H9 (cell line): Measurements from ENCODE around the gene OXSM. TPM values are rescaled to one million over a fixed set of nuclear protein-coding genes. Genes with fewer than 3 reads are reported as not detected.

Source experiments
- DNase-seq: peaks from one replicate; pipeline ENCODE4 v3.0.0-alpha.2; 2017
- H2AFZ ChIP-seq: one replicate; pipeline ENCODE4 v1.6.1; 2013; ENCODE audit warnings: mild to moderate bottlenecking, low read length, control low read depth, moderate library complexity
- H2AK5ac ChIP-seq: 2 replicates; pipeline ENCODE4 v1.6.1; 2013; ENCODE audit warnings: low read length, control low read depth, mixed read lengths; ENCODE audit not compliant: insufficient read length
- H2BK120ac ChIP-seq: one replicate; pipeline ENCODE4 v1.6.1; 2013; ENCODE audit warnings: low read depth, mild to moderate bottlenecking, low read length, control low read depth, inconsistent platforms; ENCODE audit not compliant: poor library complexity, severe bottlenecking
- H2BK12ac ChIP-seq: 2 replicates; pipeline ENCODE4 v1.6.1; 2013; ENCODE audit warnings: low read length, control low read depth, mixed read lengths, low read depth; ENCODE audit not compliant: insufficient read length
- H2BK15ac ChIP-seq: 2 replicates; pipeline ENCODE4 v1.6.1; 2013; ENCODE audit warnings: low read depth, low read length, control low read depth
- H2BK20ac ChIP-seq: one replicate; pipeline ENCODE4 v1.6.1; 2013; ENCODE audit warnings: low read depth, mild to moderate bottlenecking, low read length, control low read depth, inconsistent platforms; ENCODE audit not compliant: poor library complexity, severe bottlenecking
- H2BK5ac ChIP-seq: 2 replicates; pipeline ENCODE4 v1.6.1; 2013; ENCODE audit warnings: low read length, control low read depth, mixed read lengths; ENCODE audit not compliant: insufficient read length
- H3K14ac ChIP-seq: 2 replicates; pipeline ENCODE4 v1.6.1; 2013; ENCODE audit warnings: low read length, control low read depth; ENCODE audit not compliant: insufficient read depth
- H3K18ac ChIP-seq: 2 replicates; pipeline ENCODE4 v1.6.1; 2013; ENCODE audit warnings: low read depth, mild to moderate bottlenecking, mixed read lengths, low read length, control low read depth; ENCODE audit not compliant: insufficient read length
- H3K23ac ChIP-seq: 2 replicates; pipeline ENCODE4 v1.6.1; 2013; ENCODE audit warnings: low read length, control low read depth, mixed read lengths, low read depth; ENCODE audit not compliant: insufficient read length
- H3K23me2 ChIP-seq: 2 replicates; pipeline ENCODE4 v1.6.1; 2013; ENCODE audit warnings: low read depth, mild to moderate bottlenecking, mixed read lengths, low read length, control low read depth; ENCODE audit not compliant: insufficient read length, poor library complexity, severe bottlenecking
- H3K27ac ChIP-seq: 2 replicates; pipeline ENCODE4 v1.5.1; 2013; ENCODE audit warnings: low read length, control low read depth, mixed read lengths, low read depth; ENCODE audit not compliant: insufficient read length
- H3K27me3 ChIP-seq: 2 replicates; pipeline ENCODE4 v1.6.1; 2013; ENCODE audit warnings: low read length, control low read depth, inconsistent platforms; ENCODE audit not compliant: insufficient read depth
- H3K4ac ChIP-seq: 2 replicates; pipeline ENCODE4 v1.6.1; 2013; ENCODE audit warnings: low read depth, mild to moderate bottlenecking, control low read depth, inconsistent platforms, low read length, moderate library complexity
- H3K4me1 ChIP-seq: 2 replicates; pipeline ENCODE4 v1.6.1; 2013; ENCODE audit warnings: low read length, control low read depth, inconsistent platforms; ENCODE audit not compliant: insufficient read depth
- H3K4me2 ChIP-seq: 2 replicates; pipeline ENCODE4 v1.6.1; 2013; ENCODE audit warnings: low read length, control low read depth, mixed read lengths; ENCODE audit not compliant: insufficient read length, insufficient read depth
- H3K56ac ChIP-seq: 2 replicates; pipeline ENCODE4 v1.6.1; 2013; ENCODE audit warnings: low read depth, mild to moderate bottlenecking, mixed read lengths, low read length, control low read depth; ENCODE audit not compliant: insufficient read length
- H3K79me1 ChIP-seq: 2 replicates; pipeline ENCODE4 v1.6.1; 2013; ENCODE audit warnings: low read depth, mild to moderate bottlenecking, moderate library complexity, low read length, control low read depth, inconsistent platforms; ENCODE audit not compliant: insufficient read depth, poor library complexity, severe bottlenecking
- H3K79me2 ChIP-seq: 2 replicates; pipeline ENCODE4 v1.6.1; 2013; ENCODE audit warnings: low read length, control low read depth, inconsistent platforms; ENCODE audit not compliant: insufficient read depth
- H3K9ac ChIP-seq: 2 replicates; pipeline ENCODE4 v1.6.1; 2013; ENCODE audit warnings: low read length, control low read depth, mixed read lengths; ENCODE audit not compliant: insufficient read length; ENCODE audit errors: extremely low read depth
- H3K9me3 ChIP-seq: one replicate; pipeline ENCODE4 v1.6.1; 2013; ENCODE audit warnings: low read depth, low read length, inconsistent platforms; ENCODE audit not compliant: control insufficient read depth
- H3T11ph ChIP-seq: one replicate; pipeline ENCODE4 v1.6.1; 2013; ENCODE audit warnings: mild to moderate bottlenecking, low read length, control low read depth, inconsistent platforms
- H4K20me1 ChIP-seq: one replicate; pipeline ENCODE4 v1.6.1; 2013; ENCODE audit not compliant: control insufficient read depth, insufficient read length, insufficient read depth
- H4K5ac ChIP-seq: 2 replicates; pipeline ENCODE4 v1.6.1; 2013; ENCODE audit warnings: low read depth, mild to moderate bottlenecking, mixed read lengths, low read length, control low read depth; ENCODE audit not compliant: insufficient read length
- H4K8ac ChIP-seq: replicated peaks from 2 replicates; pipeline ENCODE4 v1.6.1; 2013; ENCODE audit warnings: low read length, control low read depth, mixed read lengths, low read depth; ENCODE audit not compliant: insufficient read length
- H4K91ac ChIP-seq: 2 replicates; pipeline ENCODE4 v1.6.1; 2013; ENCODE audit warnings: low read depth, mild to moderate bottlenecking, moderate library complexity, mixed read lengths, low read length, control low read depth; ENCODE audit not compliant: insufficient read length
- H3K27ac Mint-ChIP-seq, 3 experiments: 2 replicates in 2 of 3; 3 replicates in 1 of 3; pipeline ENCODE4 v1.8.0; 2020 to 2021; ENCODE audit warnings: mixed read lengths in 3 of 3, mild to moderate bottlenecking in 1 of 3, moderate library complexity in 1 of 3
- H3K27me3 Mint-ChIP-seq: 2 replicates; pipeline ENCODE4 v1.8.0; 2021; ENCODE audit warnings: low read depth, mild to moderate bottlenecking, moderate library complexity, mixed read lengths
- H3K36me3 Mint-ChIP-seq, 3 experiments: 2 replicates in 2 of 3; 3 replicates in 1 of 3; pipeline ENCODE4 v1.8.0; 2020 to 2021; ENCODE audit warnings: low read depth in 3 of 3, mixed read lengths in 3 of 3; ENCODE audit not compliant: insufficient read depth in 1 of 3
- H3K4me1 Mint-ChIP-seq, 2 experiments: 2 replicates each; pipeline ENCODE4 v1.8.0; 2020; ENCODE audit warnings: mixed read lengths in 2 of 2
- H3K4me3 Mint-ChIP-seq, 2 experiments: 2 replicates in 1 of 2; 3 replicates in 1 of 2; pipeline ENCODE4 v1.8.0; 2020 to 2021; ENCODE audit warnings: mild to moderate bottlenecking in 2 of 2, mixed read lengths in 2 of 2, moderate library complexity in 1 of 2
- H3K9me3 Mint-ChIP-seq, 2 experiments: 2 replicates in 1 of 2; 3 replicates in 1 of 2; pipeline ENCODE4 v1.8.0; 2020; ENCODE audit warnings: mild to moderate bottlenecking in 2 of 2, mixed read lengths in 2 of 2, moderate library complexity in 1 of 2
- CTCF ChIP-seq: fragments of 200-600 bp; sonication (generic); conservative IDR thresholded peaks from 3 replicates; pipeline ENCODE4 v1.8.0; 2021; ENCODE audit warnings: antibody characterized with exemption, mild to moderate bottlenecking
- WGBS: extraction: QIAGEN DNeasy Blood & Tissue Kit; methylation state at CpG from one replicate; pipeline ENCODE4 v1.1.7; 2013; ENCODE audit warnings: missing lambda C conversion rate, low lambda C conversion rate, mixed read lengths; ENCODE audit not compliant: insufficient read length; ENCODE audit errors: extremely low coverage; 5-methylcytosine and 5-hydroxymethylcytosine counted together
- total RNA-seq: library from RNA; stranded (reverse); gene quantifications from 2 replicates; pipeline ENCODE4 v1.2.1, GENCODE V29; 2021

Gene OXSM
- total RNA-seq, 1 experiment from 2014 or later = 2.5 TPM

DNA sequence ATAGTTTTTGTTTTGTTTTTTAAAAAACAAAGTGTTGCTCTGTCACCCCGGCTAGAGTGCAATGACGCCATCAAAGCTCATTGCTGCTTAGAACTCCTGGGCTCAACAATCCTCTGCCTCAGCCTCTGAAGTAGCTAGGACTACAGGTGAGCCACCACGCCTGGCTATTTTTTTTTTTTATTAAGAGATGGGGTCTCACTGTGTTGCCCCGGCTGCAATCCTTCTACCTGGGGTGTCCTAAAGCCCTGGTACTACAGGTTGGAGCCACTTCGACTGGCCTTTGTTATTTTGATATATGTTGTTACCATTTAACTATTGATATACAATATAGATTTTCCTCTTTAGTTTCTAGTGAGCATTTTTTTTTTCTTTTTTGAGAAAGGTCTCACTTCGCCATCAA, 9.3 kb upstream of the OXSM start:
- no peak overlapping the region for H3K56ac ChIP-seq
- no peak overlapping the region for H4K8ac ChIP-seq
- no peak overlapping the region for H2BK20ac ChIP-seq
- no peak overlapping the region for H4K5ac ChIP-seq
- Mint-ChIP-seq H3K27me3 (peaks cover 7% of the 10 kb centered on the region), H3K36me3 (peaks cover 16 to 30% (median 27%) of the 10 kb centered on the region in 3 experiments), H3K4me1 (peaks cover 20% of the 10 kb centered on the region in 2 experiments), H3K9me3 (peaks cover 0 to 4% of the 10 kb centered on the region in 2 experiments; a peak in 1 of 5 replicates), H3K4me3 (no peak overlapping the region; a peak in 1 of 5 replicates), H3K27ac (no peak overlapping the region)
- H4K20me1 ChIP-seq = no peaks in the 10 kb centered on the region
- H3K4me2 ChIP-seq = no peak overlapping the region
- no peak overlapping the region for H3K4ac ChIP-seq
- no peak for DNase-seq
- no peak overlapping the region for H3K23ac ChIP-seq
- H3T11ph ChIP-seq = no peak overlapping the region
- H2BK5ac ChIP-seq = no peak overlapping the region
- H2BK12ac ChIP-seq = no peak overlapping the region
- no peak overlapping the region for H2BK15ac ChIP-seq
- no peaks in the 10 kb centered on the region for H3K9me3 ChIP-seq
- H2AFZ ChIP-seq = no peak overlapping the region
- TF ChIP-seq CTCF = no peak
- H2AK5ac ChIP-seq = no peak overlapping the region
- no peak overlapping the region for H2BK120ac ChIP-seq
- no peak overlapping the region for H3K9ac ChIP-seq
- H3K4me1 ChIP-seq = no peaks in the 10 kb centered on the region
- H3K79me1 ChIP-seq = no peaks in the 10 kb centered on the region
- peaks cover 5% of the 10 kb centered on the region for H3K23me2 ChIP-seq
- H3K27me3 ChIP-seq = no peaks in the 10 kb centered on the region
- no CpG with 5 or more reads among the region's 6 CpGs for WGBS
- H3K27ac ChIP-seq = no peak overlapping the region
- no peak overlapping the region for H3K18ac ChIP-seq
- no peak overlapping the region for H3K14ac ChIP-seq
- H3K79me2 ChIP-seq = no peaks in the 10 kb centered on the region; the same call in 1 of the 2 replicates
- no peak overlapping the region for H4K91ac ChIP-seq
